T-helper 1 cell treated with Interleukin-12 subunit alpha and Interleukin-12 subunit beta and Interleukin-4 antibody, amounts not matched to agents 30 μg/mL and 1 μg/mL, for 36 hours (primary cell): ENCODE data around the gene C20orf204.

Experiments
- H3K27ac Mint-ChIP-seq: one replicate; pipeline ENCODE4 v1.8.0; 2021; ENCODE audit warnings: mild to moderate bottlenecking, mixed read lengths
- H3K27me3 Mint-ChIP-seq: one replicate; pipeline ENCODE4 v1.8.0; 2021; ENCODE audit warnings: low read depth, mixed read lengths
- H3K36me3 Mint-ChIP-seq: one replicate; pipeline ENCODE4 v1.8.0; 2021; ENCODE audit warnings: low read depth, mixed read lengths
- H3K4me1 Mint-ChIP-seq: one replicate; pipeline ENCODE4 v1.8.0; 2021; ENCODE audit warnings: low read depth, mixed read lengths
- H3K4me3 Mint-ChIP-seq: one replicate; pipeline ENCODE4 v1.8.0; 2021; ENCODE audit warnings: mild to moderate bottlenecking, moderate library complexity, mixed read lengths
- H3K9me3 Mint-ChIP-seq: one replicate; pipeline ENCODE4 v1.8.0; 2021; ENCODE audit warnings: mixed read lengths

C20orf204 gene

DNA sequence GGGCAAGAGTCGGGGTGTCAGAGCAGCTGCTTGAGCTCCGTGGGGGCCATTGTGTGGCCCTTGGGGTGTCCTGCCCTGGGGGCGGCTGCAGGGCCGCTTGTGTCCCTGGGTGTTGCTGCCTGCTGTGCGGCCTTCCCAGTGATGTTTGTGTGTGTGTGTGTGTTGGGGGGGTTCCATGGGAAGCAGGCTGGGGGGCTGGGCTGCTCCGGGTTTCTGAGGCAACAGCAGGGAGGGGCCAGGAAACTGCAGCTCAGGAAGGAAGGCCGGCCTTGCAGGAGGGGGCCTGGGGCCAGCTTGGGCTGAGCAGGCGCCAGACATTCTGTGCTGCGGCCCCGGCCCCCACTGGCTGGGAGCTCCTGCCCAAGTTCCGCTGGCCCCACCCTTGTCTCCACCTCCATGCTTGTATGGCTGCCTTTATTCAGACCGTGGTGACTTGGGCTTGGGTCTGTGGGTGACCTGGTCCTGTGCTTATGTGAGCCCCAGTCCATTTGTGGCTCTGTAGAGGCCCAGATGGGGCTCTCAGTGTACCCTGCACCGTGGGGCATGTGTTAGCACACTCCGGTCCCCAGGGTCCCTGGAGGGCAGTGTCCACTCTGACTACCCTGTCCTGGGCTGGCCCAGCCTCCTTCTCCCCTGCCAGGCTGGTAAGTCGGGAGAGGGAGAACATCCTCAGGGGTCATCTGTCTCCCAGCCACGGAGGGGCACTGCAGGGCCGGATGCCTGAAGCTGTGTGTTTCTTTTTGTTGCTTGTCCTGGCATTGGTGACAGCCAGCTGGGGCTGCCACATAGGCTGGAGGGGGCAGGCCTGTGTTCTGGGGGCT, 18.1 kb downstream of the C20orf204 start:
- Mint-ChIP-seq H3K4me1 (peaks cover 18% of the 10 kb centered on the region), H3K27me3 (peaks cover 18% of the 10 kb centered on the region), H3K4me3 (no peak overlapping the region), H3K9me3 (no peaks in the 10 kb centered on the region), H3K27ac (peak overlapping the region; percentile 23), H3K36me3 (no peaks in the 10 kb centered on the region)

DNA sequence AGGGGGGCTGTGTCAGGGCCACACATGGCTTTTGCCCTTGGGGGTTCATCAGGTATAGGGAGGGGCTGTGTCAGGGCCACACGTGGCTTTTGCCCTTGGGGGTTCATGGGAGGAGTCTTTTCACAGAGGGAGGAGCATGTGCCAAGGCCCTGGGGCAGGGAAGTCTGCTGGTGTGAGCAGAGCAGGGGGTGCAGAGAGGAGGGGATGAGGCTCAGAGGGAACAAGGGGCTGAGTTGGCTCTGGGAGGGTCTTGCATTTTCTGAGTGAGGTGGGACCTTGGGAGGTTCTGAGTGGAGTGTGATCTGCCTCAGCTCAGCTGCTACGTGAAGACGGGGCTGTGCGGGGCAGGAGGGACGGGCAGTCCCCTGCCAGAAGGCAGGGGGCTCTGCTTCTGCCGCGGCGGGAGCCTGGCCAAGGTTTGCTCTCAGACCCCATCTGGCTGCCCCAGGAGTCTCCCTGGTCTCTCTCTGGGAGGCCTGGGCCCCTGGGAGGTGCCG, 19.5 kb downstream of the C20orf204 start:
- H3K27me3 Mint-ChIP-seq: peaks cover 12% of the 10 kb centered on the region

DNA sequence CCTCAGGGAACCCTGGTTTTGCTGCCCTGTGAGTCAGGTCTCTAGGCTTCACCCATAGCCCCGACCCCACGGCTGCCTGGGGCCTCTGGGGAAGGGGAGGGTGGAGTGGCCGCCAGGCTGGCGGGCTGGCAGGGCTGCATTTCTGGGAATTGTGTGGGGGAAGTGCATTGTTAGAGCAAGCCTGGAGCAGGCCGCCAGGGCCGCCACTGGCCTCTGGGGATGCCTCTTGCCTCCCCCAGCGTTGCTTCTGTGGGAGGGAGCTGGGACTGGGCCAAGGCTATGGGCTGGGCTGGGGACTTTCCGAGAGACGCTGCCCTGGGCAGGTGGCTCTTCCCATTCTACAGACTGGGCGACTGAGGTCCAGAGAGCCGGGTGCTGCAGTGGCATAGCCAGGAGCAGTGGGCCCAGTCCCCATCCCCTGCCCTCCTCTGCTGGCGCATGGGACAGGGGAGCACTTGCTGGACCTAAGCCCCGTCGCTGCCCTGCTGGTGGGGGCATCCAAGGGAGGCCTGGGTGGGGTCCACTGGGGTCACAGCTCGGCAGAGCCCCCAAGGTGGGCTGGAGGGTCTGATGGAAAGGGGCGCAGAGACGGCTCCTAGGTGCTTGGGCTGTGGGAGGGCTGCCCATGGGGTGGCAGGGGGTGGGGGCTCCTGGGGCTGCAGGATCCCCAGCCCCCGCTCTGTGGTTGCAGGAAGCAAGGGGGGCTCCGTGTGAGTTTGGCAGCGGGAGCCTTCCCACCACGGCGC, 20.1 kb downstream of the C20orf204 start:
- no peak overlapping the region for H3K4me3 Mint-ChIP-seq
- peaks cover 20% of the 10 kb centered on the region for H3K4me1 Mint-ChIP-seq
- no peaks in the 10 kb centered on the region for H3K9me3 Mint-ChIP-seq
- H3K27ac Mint-ChIP-seq: no peak overlapping the region
- no peaks in the 10 kb centered on the region for H3K36me3 Mint-ChIP-seq
- peaks cover 6% of the 10 kb centered on the region for H3K27me3 Mint-ChIP-seq

More for the DNA sequence above, 19.5 kb downstream of the C20orf204 start:
- Mint-ChIP-seq H3K4me1 (peaks cover 20% of the 10 kb centered on the region), H3K9me3 (no peaks in the 10 kb centered on the region), H3K27ac (no peak overlapping the region), H3K4me3 (no peak overlapping the region), H3K36me3 (no peaks in the 10 kb centered on the region)

DNA sequence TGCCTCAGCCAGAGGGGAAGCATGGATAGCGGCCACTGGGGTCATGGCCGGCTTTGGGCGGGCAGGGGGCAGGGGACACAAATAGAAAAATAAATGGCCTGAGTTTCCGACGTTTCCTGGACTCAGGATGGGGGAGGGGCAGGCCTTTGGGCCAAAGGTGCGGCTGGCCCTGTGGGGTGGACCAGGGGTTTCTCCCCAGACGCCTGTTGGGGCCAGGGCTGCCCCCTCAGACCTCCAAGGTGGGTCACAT, 20.6 kb downstream of the C20orf204 start:
- H3K27me3 Mint-ChIP-seq: peaks cover 5% of the 10 kb centered on the region
- no peak overlapping the region for H3K4me3 Mint-ChIP-seq
- H3K9me3 Mint-ChIP-seq: no peaks in the 10 kb centered on the region
- no peaks in the 10 kb centered on the region for H3K36me3 Mint-ChIP-seq
- H3K27ac Mint-ChIP-seq: no peak overlapping the region
- peaks cover 20% of the 10 kb centered on the region for H3K4me1 Mint-ChIP-seq

DNA sequence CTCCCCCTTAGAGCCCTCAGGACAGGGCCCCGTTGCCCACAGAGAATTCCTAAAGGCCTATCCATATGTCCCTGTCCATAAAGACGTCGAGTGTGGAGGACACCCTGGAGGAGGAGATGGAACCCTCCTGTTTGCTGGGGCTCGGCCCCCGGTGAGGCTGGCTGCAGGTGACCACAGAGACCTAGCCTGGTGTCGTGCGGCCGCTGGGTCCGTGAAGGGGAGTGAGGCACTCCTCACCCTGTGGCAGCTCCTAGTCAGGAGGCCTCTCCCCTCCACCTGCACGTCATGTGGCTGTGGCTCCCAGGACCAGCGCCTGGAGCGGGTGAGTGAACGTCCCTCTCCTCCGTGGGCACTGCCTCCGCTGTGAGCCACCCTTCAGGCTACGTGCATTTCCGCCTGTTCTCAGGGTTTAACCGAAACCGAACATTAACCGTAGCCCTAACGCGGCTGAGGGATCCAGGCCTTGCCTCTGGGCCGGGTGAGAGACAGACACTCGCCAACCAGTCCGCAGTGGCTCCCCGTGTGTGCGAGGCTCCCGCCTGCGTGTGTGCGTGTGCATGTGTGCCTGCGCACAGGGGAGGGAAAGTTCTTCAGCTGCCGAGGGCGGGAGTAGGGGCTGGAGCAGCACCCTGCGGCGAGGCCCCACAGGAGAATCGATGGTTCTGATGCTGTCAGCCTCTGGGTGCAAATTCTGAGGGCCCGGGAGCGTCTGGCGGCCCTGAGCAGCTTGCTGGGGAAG, 21.1 kb downstream of the C20orf204 start:
- peak overlapping the region; percentile 70 for H3K4me3 Mint-ChIP-seq
- H3K27ac Mint-ChIP-seq: peak overlapping the region; percentile 79
- H3K27me3 Mint-ChIP-seq: no peaks in the 10 kb centered on the region
- no peaks in the 10 kb centered on the region for H3K36me3 Mint-ChIP-seq
- peaks cover 20% of the 10 kb centered on the region for H3K4me1 Mint-ChIP-seq
- H3K9me3 Mint-ChIP-seq: no peaks in the 10 kb centered on the region

DNA sequence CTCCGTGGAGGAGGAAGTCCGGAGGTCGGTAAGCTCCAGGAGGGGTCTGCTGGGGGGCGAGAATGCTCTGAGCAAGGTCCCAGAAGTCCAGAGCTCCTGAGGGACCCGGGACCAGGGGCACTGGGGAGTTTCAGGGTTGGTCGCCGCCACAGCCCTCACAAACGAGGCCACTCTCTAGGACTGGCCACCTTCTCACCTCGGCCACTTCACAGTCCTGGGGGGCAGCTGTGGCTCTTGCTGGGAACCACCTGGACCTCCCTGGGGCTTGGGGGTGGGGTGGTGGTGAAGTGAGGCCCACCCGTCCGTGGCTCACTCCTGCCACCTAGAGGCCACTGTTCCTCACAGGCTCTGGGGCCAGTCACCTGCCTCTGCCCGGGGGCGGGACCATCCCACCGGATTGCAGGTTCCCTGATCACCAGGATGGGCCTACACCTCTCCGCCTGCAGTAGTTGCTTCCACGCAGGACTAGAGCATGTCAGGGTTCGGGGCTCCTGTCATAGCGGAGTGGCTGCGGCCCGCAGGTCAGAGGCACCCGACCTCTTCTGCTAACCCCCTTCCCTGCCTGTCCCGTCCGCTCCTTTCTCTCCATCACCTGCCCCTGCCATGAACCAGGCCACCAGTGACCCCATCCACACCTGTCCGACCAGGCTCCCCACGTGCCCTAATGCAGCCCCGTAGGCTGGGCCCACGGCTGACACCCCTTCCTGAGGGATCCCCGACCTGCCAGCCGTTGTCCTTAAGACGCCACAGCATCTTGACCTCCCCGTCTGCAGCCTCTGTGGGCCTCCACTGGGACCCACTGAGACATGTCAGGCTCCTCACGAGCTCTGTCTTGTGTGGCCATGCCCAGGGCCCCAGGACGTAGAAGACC, 21.9 kb downstream of the C20orf204 start:
- Mint-ChIP-seq H3K4me1 (peaks cover 23% of the 10 kb centered on the region), H3K27ac (peak overlapping the region; percentile 79), H3K4me3 (peak overlapping the region; percentile 70), H3K27me3 (no peaks in the 10 kb centered on the region), H3K9me3 (no peaks in the 10 kb centered on the region), H3K36me3 (no peaks in the 10 kb centered on the region)

DNA sequence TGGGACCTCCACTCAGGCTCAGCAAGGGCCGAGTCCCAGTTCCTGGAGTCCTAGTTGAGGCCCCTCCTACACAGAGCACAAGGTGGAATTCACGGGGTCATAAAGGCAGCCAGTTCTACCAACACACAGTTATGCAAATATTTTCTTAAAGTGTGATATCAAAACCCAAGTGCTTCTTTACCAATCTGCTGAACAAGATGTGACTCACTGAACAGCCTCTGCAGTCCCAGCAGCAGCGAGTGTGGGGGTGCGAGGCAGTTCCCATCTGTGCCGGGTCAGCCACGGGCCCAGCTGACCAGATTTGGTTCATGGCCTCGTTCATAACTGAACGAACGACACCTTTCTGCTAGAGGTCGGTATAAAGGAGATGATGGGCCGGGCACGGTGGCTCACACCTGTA, 22.6 kb downstream of the C20orf204 start:
- Mint-ChIP-seq H3K27me3 (no peaks in the 10 kb centered on the region), H3K4me3 (peak overlapping the region; percentile 50)

DNA sequence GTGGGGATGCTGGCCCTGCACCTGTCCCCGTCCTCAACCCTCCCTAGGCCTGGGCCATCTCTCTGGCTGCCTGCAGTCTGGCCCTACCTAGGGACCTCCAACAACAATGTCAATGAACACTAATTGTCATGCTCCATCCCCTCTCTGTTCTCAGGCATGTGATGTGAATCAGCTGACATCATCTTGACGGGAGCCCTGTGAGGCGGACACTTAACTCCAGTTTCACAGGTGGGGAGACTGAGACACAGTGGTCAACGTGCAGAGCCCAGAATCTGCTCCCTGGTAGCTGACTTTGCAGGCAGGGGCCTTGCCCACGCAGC, 26.3 kb downstream of the C20orf204 start:
- no peak overlapping the region for H3K27ac Mint-ChIP-seq
- peaks cover 46% of the 10 kb centered on the region for H3K4me1 Mint-ChIP-seq
- no peak overlapping the region for H3K4me3 Mint-ChIP-seq
- H3K9me3 Mint-ChIP-seq: no peaks in the 10 kb centered on the region
- no peaks in the 10 kb centered on the region for H3K27me3 Mint-ChIP-seq
- H3K36me3 Mint-ChIP-seq: peaks cover 1% of the 10 kb centered on the region

More for the DNA sequence above, 22.6 kb downstream of the C20orf204 start:
- no peaks in the 10 kb centered on the region for H3K9me3 Mint-ChIP-seq
- H3K36me3 Mint-ChIP-seq: no peaks in the 10 kb centered on the region
- H3K4me1 Mint-ChIP-seq: peaks cover 23% of the 10 kb centered on the region
- H3K27ac Mint-ChIP-seq: no peak overlapping the region

DNA sequence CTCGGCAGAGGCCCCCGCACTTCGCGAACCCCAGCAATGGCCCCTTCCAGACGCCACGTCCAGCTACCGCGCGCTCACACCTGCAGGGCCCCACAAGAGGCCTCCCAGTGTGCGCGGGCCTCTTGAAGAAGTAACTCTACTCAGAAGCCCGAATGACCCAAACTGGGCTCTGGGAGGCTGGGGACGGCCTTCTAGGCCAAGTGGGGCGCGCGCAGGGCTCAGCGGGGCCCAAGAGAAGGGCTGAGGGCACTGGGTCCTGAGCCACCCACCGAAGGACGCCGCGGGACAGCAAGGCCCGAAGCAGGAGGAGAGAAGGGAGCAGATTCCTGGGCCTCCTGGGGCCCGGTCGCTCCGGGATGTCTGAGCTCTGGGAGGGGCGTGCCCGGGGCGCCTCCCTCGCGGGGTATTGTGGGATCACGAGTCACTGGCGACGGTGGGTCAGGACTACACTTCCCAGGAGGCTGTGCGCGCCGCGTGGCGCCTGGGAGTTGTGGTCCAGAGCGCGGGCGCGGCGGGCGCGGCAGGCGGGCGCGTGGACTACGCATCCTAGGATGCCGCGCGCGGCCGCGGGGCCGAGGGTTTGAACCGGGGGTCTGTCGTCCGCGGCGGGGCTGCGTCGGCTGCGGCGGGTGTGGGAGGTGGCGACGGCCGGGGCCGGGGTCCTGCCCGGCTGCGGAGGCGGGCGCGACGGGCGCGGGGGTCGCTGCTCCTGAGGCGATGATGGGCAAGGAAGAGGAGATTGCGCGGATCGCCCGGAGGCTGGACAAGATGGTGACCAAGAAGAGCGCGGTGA, 26.8 kb downstream of the C20orf204 start, which contains the start of gene TCEA2:
Gene TCEA2 (plus strand): TSS at position 603 of the 793 bp plus-strand sequence. CDS start 115 bp downstream, at position 718.
- Mint-ChIP-seq H3K27me3 (no peaks in the 10 kb centered on the region), H3K4me1 (peaks cover 48% of the 10 kb centered on the region), H3K4me3 (peak within 1 kb of the TSS; percentile 85)

DNA sequence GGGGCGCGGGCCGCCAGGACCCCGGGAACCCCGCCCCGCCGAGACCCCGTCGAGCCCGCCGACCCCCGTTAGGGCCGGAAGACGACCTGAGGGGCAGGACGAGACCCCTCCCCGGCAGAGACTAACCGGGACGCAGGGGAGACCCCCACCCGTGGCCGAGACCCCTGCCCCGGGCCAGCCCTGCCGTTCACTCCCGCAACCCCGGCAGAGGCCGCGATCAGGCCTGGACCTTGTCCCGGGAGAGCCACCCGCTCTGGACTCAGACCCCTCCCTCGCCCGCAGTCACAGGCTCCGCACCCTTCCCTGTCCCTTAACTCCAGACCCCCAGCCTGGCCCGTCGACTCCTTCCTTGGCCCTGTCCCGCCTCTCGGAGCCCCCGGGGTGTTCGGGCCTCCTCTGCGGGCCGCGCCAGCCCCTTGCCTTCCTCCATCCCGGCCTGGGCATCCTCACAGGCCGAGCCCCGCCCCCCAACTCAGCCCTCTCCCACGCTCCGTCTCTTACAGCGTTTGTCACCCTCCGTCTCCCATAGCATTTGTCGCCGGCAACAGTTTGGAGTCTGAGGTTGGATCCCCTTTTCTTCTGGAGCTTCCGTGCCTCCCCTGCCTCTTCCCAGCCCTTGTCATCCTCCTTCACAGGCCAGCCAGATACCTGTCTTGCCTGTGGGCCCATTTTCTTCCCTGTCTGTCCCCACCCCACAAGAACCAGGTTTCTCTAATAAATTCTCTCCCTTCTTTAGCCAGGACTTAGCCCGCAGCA, 27.6 kb downstream of the C20orf204 start:
- Mint-ChIP-seq H3K27me3 (no peaks in the 10 kb centered on the region), H3K9me3 (no peaks in the 10 kb centered on the region), H3K4me1 (peaks cover 47% of the 10 kb centered on the region), H3K4me3 (peak overlapping the region; percentile 85), H3K36me3 (peaks cover 1% of the 10 kb centered on the region), H3K27ac (peak overlapping the region; percentile 81)

More for the DNA sequence above, 26.8 kb downstream of the C20orf204 start, which contains the start of gene TCEA2:
- Mint-ChIP-seq H3K36me3 (peaks cover 1% of the 10 kb centered on the region), H3K27ac (peak within 1 kb of the TSS; percentile 81), H3K9me3 (no peaks in the 10 kb centered on the region)

DNA sequence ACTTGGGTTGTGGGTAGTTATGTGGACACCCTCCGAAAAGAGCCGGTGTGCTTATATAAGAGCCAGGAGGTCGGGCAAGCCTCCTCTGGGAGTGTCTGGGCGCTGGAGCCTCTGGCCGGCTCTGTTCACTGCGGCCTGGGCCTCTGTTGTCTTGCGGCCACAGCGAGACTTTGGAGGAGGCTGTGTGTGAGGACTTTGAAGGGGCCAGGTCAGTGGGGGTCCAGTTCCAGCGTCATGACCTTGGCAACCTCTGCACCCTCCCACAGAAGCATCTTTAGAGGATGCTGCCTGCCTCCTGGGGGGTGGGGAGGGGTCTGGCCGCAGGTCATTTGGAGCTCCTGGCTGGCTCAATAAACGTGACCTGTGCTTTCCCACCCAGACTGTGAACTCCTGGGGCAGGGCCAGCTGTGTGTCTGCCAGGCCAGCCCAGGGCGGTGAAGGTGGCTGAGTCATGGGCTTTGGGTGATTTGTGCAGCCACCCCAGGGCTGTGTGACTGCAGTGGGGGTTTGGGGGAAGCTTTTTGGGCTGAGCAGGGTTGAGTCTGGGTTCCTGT, 28.2 kb downstream of the C20orf204 start:
- peaks cover 1% of the 10 kb centered on the region for H3K36me3 Mint-ChIP-seq
- H3K27me3 Mint-ChIP-seq: no peaks in the 10 kb centered on the region
- peaks cover 47% of the 10 kb centered on the region for H3K4me1 Mint-ChIP-seq

DNA sequence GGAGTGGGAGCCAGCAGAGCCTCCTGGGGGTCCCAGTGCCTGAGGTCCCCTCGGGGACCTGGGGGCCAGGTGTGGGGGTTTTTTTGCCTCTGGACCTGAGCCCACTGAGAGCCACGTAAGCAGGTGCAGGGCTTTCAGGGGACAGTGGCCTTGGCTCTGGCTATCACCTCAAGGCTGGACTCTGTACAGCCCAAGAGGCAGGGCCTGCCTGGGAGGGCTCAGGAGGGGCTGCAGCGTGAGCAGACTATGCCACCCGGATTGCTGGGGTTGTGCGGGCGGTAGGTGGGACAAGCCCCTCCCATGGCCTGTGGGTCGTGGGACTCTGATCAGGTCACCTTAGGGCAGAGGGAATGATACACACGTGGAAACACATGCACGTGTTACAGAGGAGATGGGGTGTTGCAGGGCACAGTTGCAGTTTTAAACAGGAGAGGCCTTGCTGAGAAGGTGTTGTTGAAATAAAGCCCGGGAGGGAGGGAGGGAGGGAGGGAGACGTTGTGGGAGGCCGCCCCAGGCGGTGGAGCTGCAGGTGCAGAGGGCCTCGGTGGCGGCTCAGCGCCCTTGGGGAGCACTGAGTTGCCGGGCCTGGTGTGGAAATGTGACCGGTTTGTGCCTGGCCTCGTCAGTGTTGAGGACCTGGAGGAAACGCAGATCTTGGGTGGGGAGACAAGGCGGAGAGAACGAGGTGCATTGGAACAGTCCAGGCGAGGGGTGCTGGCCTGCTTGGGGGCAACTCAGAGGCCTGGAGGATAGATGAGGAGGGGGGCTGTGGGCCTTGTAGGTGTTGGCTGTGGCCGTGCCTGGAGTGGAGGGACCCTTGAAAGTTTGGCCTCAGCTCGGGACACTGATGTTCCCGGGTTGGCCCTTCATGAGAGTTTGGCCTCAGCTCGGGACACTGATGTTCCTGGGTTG, 29.3 kb downstream of the C20orf204 start:
- Mint-ChIP-seq H3K4me3 (peak overlapping the region; percentile 74), H3K9me3 (no peaks in the 10 kb centered on the region), H3K27me3 (no peaks in the 10 kb centered on the region), H3K36me3 (peaks cover 1% of the 10 kb centered on the region), H3K27ac (peak overlapping the region; percentile 96), H3K4me1 (peaks cover 46% of the 10 kb centered on the region)

More for the DNA sequence above, 28.2 kb downstream of the C20orf204 start:
- H3K4me3 Mint-ChIP-seq: peak overlapping the region; percentile 85
- H3K27ac Mint-ChIP-seq: peak overlapping the region; percentile 81
- H3K9me3 Mint-ChIP-seq: no peaks in the 10 kb centered on the region
